ENCODE measurements around the gene ZSWIM9.

- peak; percentile 46 for TF ChIP-seq CTCF (IDR thresholded peaks at IDR 0.05)
- no peak for TF ChIP-seq EZH2 (IDR thresholded peaks at IDR 0.05)
- TF ChIP-seq EZH2phosphoT487 (IDR thresholded peaks at IDR 0.05): no peak
Measured at GRCh38 chr19:48123907-48124651, 46.4 kb upstream of the ZSWIM9 start.
